SK-N-SH treated with all-trans-retinoic acid at 6 μM for 48 hours (cell line): Measurements from ENCODE around the gene GRIA1.

Source experiments
- CREB5 ChIP-seq: fragments of 250-450 bp; sonication (Bioruptor Pico); IDR thresholded peaks from 2 replicates; pipeline ENCODE4 v1.5.1; 2020; ENCODE audit warnings: low read depth, mild to moderate bottlenecking, moderate library complexity
- OSR1 ChIP-seq: fragments of 250-450 bp; sonication (Bioruptor Pico); IDR thresholded peaks from 2 replicates; pipeline ENCODE4 v1.8.0; 2022; ENCODE audit warnings: moderate library complexity, mild to moderate bottlenecking, inconsistent platforms
- ZFP30 ChIP-seq: fragments of 450-650 bp; formaldehyde crosslinking; IDR thresholded peaks from 2 replicates; pipeline ENCODE4 v1.5.0; 2022; ENCODE audit warnings: mild to moderate bottlenecking, moderate library complexity
- ZNF565 ChIP-seq: fragments of 450-650 bp; formaldehyde crosslinking; conservative IDR thresholded peaks from 2 replicates; pipeline ENCODE4 v1.5.0; 2020; ENCODE audit warnings: low read depth, mild to moderate bottlenecking, moderate library complexity
- ZNF8 ChIP-seq: fragments of 450-650 bp; formaldehyde crosslinking; IDR thresholded peaks from 2 replicates; pipeline ENCODE4 v1.5.0; 2020; ENCODE audit warnings: mild to moderate bottlenecking, moderate library complexity

- TF ChIP-seq ZFP30 (CRISPR knock-in tag) (no peak), ZNF8 (CRISPR knock-in tag) (no peak), CREB5 (CRISPR knock-in tag) (no peak), ZNF565 (CRISPR knock-in tag) (no peak), OSR1 (CRISPR knock-in tag) (no peak)
Observed at GRCh38 chr5:153702265-153702664, 211.8 kb downstream of the GRIA1 start.
